ENCODE data around the gene BEND3. TPM values are rescaled to one million over a fixed set of nuclear protein-coding genes. Genes with fewer than 3 reads are reported as not detected.

The BEND3 gene
- total and polyA plus RNA-seq, 9 of the 15 experiments (the other 6 are each of a cell fraction or from before 2014, with no cell fraction given), result 0.64 to 8.4 (median 3.3) TPM

DNA sequence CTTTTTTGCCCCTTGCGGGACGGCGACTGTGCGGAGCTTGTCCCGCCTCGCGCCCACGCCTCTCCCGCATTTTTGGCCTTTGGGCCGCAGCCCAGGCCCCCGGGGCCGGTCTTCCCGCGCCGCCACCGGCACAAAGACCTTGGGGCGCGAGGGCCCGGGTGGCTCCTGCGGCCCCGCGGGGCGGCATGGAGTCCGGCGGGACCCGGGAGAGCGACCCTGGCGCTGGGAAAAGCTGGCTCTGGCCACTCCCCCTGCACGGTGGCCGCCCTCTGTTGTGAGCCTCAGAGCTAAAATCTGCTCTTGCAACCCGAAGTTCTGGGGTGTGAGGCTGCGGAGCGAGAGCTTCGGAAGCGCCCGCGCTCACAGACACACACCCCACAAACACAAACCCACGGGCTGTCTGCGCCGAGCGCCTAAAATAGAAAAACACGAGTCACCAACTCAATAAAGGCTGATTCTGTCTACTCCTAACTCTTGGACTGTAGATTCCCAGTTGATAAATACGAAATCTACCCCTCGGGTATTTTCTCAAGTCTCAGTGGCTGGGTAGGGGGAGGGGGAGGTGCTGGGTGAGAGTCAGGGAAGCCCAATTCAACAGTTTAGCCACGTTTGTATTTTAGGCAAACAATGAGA, 496 bp upstream of the BEND3 start (continued):
- TF ChIP-seq, protein P1, sequence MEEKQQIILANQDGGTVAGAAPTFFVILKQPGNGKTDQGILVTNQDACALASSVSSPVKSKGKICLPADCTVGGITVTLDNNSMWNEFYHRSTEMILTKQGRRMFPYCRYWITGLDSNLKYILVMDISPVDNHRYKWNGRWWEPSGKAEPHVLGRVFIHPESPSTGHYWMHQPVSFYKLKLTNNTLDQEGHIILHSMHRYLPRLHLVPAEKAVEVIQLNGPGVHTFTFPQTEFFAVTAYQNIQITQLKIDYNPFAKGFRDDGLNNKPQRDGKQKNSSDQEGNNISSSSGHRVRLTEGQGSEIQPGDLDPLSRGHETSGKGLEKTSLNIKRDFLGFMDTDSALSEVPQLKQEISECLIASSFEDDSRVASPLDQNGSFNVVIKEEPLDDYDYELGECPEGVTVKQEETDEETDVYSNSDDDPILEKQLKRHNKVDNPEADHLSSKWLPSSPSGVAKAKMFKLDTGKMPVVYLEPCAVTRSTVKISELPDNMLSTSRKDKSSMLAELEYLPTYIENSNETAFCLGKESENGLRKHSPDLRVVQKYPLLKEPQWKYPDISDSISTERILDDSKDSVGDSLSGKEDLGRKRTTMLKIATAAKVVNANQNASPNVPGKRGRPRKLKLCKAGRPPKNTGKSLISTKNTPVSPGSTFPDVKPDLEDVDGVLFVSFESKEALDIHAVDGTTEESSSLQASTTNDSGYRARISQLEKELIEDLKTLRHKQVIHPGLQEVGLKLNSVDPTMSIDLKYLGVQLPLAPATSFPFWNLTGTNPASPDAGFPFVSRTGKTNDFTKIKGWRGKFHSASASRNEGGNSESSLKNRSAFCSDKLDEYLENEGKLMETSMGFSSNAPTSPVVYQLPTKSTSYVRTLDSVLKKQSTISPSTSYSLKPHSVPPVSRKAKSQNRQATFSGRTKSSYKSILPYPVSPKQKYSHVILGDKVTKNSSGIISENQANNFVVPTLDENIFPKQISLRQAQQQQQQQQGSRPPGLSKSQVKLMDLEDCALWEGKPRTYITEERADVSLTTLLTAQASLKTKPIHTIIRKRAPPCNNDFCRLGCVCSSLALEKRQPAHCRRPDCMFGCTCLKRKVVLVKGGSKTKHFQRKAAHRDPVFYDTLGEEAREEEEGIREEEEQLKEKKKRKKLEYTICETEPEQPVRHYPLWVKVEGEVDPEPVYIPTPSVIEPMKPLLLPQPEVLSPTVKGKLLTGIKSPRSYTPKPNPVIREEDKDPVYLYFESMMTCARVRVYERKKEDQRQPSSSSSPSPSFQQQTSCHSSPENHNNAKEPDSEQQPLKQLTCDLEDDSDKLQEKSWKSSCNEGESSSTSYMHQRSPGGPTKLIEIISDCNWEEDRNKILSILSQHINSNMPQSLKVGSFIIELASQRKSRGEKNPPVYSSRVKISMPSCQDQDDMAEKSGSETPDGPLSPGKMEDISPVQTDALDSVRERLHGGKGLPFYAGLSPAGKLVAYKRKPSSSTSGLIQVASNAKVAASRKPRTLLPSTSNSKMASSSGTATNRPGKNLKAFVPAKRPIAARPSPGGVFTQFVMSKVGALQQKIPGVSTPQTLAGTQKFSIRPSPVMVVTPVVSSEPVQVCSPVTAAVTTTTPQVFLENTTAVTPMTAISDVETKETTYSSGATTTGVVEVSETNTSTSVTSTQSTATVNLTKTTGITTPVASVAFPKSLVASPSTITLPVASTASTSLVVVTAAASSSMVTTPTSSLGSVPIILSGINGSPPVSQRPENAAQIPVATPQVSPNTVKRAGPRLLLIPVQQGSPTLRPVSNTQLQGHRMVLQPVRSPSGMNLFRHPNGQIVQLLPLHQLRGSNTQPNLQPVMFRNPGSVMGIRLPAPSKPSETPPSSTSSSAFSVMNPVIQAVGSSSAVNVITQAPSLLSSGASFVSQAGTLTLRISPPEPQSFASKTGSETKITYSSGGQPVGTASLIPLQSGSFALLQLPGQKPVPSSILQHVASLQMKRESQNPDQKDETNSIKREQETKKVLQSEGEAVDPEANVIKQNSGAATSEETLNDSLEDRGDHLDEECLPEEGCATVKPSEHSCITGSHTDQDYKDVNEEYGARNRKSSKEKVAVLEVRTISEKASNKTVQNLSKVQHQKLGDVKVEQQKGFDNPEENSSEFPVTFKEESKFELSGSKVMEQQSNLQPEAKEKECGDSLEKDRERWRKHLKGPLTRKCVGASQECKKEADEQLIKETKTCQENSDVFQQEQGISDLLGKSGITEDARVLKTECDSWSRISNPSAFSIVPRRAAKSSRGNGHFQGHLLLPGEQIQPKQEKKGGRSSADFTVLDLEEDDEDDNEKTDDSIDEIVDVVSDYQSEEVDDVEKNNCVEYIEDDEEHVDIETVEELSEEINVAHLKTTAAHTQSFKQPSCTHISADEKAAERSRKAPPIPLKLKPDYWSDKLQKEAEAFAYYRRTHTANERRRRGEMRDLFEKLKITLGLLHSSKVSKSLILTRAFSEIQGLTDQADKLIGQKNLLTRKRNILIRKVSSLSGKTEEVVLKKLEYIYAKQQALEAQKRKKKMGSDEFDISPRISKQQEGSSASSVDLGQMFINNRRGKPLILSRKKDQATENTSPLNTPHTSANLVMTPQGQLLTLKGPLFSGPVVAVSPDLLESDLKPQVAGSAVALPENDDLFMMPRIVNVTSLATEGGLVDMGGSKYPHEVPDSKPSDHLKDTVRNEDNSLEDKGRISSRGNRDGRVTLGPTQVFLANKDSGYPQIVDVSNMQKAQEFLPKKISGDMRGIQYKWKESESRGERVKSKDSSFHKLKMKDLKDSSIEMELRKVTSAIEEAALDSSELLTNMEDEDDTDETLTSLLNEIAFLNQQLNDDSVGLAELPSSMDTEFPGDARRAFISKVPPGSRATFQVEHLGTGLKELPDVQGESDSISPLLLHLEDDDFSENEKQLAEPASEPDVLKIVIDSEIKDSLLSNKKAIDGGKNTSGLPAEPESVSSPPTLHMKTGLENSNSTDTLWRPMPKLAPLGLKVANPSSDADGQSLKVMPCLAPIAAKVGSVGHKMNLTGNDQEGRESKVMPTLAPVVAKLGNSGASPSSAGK (IDR thresholded peaks at IDR 0.05), result peak; percentile 37; the same call in 1 of the 2 replicates
- TF ChIP-seq GTF2F1 (IDR thresholded peaks at IDR 0.05; ENCODE audit: low read depth, low read length) (peak; percentile 21; the same call in 1 of the 2 replicates), HDAC3 (IDR thresholded peaks at IDR 0.05; ENCODE audit: borderline replicate concordance, partially characterized antibody) (no peak), SREBF1 (IDR thresholded peaks at IDR 0.05; ENCODE audit: borderline replicate concordance, low read depth, low read length) (no peak), MECOM (CRISPR knock-in tag; IDR thresholded peaks at IDR 0.05) (no peak), ZNF143 (CRISPR knock-in tag; IDR thresholded peaks at IDR 0.05) (no peak), PRPF4 (IDR thresholded peaks at IDR 0.05; ENCODE audit: insufficient read depth, low read depth, low read length, poor library complexity, severe bottlenecking) (peak; percentile 47), KAT2B (IDR thresholded peaks at IDR 0.05; ENCODE audit: low read depth, low read length) (no peak), KDM4B (IDR thresholded peaks at IDR 0.05; ENCODE audit: borderline replicate concordance in 2 of 2, low read depth in 1 of 2) (no peak), ZC3H8 (IDR thresholded peaks at IDR 0.05) (no peak)
- TF ChIP-seq, protein P2, sequence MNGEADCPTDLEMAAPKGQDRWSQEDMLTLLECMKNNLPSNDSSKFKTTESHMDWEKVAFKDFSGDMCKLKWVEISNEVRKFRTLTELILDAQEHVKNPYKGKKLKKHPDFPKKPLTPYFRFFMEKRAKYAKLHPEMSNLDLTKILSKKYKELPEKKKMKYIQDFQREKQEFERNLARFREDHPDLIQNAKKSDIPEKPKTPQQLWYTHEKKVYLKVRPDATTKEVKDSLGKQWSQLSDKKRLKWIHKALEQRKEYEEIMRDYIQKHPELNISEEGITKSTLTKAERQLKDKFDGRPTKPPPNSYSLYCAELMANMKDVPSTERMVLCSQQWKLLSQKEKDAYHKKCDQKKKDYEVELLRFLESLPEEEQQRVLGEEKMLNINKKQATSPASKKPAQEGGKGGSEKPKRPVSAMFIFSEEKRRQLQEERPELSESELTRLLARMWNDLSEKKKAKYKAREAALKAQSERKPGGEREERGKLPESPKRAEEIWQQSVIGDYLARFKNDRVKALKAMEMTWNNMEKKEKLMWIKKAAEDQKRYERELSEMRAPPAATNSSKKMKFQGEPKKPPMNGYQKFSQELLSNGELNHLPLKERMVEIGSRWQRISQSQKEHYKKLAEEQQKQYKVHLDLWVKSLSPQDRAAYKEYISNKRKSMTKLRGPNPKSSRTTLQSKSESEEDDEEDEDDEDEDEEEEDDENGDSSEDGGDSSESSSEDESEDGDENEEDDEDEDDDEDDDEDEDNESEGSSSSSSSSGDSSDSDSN (IDR thresholded peaks at IDR 0.05; ENCODE audit: borderline replicate concordance in 1 of 2, low read depth in 2 of 2, low read length in 2 of 2), result peak in 1 of 2 experiments; percentile 79; a peak in 3 of 4 replicates
- TF ChIP-seq, protein P3, sequence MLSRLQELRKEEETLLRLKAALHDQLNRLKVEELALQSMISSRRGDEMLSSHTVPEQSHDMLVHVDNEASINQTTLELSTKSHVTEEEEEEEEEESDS (CRISPR knock-in tag; IDR thresholded peaks at IDR 0.05), result no peak
